ENCODE results near the gene GLI3.

Gene GLI3

DNA sequence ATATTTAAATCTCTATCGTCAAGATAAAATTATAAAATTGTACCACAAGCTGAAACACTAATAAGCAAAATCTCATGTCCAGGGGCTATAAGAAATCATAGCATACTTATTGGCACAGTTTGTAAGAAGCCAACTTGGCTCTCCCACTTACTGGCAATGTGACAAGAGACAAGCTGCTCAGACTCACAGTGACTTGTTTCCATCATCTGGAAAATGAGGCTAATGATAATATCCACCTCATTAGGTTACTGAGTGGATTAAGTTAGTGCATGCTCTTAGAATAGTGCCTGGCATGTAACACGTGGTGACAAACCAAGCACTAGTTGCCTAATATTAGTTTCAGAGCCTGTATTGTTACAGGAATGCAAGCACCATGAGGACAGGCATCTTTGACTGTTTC is 234.4 kb downstream of the GLI3 start:
- DNase-seq (ENCODE audit: low read depth in 2 of 2): no peak

DNA sequence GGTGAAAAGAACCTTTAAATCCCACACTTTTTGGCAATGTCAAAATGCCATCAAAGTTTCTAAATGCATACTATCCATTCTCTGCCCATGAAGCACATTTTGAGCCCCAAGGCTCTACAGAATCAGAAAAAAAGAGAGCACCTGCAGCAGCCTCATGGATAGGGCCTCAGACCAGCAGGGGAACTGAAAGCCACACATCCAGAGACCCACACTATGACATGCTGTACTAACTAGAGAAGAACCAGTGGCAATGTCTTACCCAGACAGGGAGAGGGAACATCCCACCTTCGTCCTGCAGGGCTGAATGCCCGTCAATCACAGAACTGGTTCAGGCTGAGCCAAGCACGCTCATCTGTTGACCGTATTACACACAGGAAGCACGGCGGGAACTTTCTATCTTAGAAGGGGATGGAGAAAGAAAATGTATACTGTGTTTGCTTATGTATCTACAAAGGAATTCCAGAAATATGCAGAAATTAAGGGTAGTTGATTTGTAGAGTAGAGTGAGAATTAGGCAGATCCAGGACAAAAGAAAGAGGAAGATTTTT is 237.2 kb downstream of the GLI3 start:
- DNase-seq (ENCODE audit: low read depth in 2 of 2): no peak

DNA sequence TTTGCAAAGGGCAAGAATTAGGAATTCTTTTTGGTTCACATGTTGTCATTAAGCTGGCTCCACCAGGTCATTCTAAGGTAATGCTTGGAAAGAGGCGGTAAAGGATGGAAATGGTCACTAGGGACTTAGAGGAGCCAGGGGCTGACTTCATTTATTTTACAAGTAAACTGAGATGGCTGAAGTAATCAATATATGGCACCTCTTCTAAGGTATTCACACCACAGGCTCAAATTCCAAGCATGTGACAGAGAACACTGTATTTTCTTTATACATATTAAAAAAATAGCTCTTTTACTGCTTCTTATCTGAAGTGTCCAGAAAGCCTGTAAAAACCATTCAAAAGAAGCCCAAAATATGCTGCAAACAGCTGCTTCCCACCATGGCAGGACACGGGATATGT is 239.0 kb downstream of the GLI3 start:
- no peak for DNase-seq (ENCODE audit: low read depth in 2 of 2)

DNA sequence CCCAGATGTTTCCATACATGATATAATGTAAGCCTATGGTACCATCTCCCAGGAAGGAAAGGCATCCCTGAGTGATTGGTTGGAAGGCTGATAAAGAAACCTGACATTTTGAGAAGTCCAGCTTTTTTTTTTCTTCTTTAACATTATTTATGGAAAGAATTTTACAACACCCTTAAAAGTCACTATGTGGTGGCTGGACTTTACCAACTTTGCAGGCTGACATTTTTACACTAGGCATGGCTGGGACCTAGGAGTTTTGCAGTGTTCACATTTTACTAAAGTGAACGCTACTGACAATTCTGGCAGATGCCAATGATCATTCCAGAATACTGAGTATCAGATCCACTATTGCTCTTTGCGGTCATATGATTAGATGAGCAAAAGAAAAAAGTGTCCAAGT is 239.9 kb downstream of the GLI3 start:
- DNase-seq (ENCODE audit: low read depth in 2 of 2): no peak

DNA sequence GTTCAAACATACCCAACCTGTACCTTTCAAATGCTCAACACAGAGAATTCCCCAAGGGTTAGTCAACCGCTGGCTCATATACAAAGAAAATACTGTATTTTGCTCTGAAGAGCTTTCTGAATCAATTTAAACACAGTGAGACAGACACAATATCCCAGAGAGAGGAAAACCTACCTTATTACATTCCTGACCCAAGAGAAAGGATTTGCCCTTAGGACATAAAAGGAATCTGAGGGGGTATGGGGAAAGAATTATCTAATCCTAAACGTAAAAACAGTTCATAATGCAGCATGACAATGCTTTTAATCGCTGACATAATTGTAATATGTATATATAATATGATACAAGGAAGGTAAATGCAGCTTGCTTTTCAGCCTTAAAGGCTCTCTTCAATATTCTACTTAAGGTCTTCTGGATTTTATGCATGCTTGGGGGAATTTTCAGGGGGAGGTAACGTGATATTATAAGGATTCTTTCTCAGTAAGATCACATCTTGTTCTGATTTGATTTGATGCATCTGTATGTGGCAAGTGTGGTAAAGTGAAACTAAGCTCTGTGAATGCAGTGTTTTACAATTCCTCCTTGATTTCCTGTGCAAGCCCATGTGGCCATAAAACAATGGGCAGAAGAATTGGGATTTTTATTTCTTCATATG is 240.5 kb downstream of the GLI3 start:
- no peak for DNase-seq (ENCODE audit: low read depth in 2 of 2)

DNA sequence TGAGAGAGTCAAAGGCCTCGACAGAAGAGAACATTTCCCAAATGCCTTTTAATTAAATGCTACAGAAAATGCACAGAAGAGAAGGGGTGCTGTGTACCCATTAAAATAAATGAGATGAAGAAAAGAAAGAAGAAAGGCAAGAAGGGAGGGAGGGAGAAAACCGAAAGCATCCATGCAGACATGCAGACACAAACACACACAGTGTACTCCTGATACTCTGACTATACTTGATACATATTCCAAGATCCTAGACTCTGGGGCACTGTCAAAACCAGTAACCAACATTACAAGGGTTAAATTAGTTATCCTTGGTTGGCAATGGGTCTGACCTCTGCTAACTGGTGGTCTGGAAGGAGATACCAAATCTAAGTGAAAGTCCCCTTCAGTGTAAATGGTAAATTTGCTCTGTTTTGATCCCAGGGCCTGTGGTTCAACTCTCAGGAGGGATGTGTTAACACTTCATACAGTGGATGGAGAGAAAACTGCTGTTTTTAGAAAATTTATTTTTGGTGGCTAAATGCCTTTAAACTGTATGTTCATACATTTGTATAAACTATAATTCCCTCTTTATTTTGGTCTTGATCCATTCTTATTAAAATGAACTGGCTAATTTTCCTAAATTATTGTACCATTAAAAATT is 241.3 kb downstream of the GLI3 start:
- DNase-seq (ENCODE audit: low read depth in 2 of 2): no peak

DNA sequence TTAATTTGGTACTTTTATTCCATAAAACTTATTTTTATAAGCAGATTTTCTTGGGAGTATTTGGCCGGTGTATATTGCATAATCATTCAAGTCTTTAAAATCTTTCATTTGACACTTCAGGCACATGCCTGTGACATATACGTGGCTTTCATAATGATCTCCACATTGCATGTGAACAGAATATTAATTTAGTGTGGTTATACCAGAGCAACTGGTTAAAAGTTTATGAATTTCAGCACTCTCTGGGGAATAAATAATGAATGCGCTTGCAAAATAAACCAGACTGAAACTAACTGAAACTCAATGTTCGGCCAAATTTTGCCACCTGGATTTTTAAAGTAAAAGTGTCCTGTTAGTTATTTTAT is 242.3 kb downstream of the GLI3 start:
- DNase-seq (ENCODE audit: low read depth in 2 of 2): no peak

DNA sequence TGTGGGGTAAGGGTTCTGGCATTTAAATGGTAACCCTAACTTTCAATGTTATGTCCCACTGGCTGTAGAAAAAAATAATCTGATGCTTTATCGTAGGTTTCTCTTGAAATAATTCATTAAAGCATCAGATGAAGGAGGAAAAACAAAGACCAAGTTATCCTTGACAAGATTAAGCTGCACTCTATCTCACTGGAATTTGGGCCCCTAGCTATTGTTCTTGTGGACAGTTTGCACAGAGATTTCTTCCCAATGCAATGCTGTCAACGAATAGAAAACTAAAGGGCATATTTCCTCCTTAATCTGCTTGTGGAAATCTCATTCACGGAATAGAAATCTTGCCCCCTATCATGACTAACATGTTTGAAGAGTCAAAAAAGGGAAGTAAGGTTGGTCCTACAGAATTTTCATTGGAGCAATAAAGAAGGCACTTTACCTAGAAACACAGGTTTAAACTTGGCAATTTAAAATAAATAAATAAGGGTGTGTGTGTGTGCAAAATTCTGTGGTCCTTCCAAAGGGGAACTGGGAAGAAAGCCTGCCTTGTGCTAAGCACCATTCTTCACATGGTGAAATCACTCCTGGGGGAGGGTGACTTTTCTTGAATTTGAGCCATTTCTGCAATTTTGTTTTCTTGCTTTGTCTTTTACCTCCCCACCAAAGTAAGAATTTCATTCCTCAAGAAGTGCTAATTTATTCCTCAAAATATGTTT is 242.8 kb downstream of the GLI3 start:
- no peak for DNase-seq (ENCODE audit: low read depth in 2 of 2)

DNA sequence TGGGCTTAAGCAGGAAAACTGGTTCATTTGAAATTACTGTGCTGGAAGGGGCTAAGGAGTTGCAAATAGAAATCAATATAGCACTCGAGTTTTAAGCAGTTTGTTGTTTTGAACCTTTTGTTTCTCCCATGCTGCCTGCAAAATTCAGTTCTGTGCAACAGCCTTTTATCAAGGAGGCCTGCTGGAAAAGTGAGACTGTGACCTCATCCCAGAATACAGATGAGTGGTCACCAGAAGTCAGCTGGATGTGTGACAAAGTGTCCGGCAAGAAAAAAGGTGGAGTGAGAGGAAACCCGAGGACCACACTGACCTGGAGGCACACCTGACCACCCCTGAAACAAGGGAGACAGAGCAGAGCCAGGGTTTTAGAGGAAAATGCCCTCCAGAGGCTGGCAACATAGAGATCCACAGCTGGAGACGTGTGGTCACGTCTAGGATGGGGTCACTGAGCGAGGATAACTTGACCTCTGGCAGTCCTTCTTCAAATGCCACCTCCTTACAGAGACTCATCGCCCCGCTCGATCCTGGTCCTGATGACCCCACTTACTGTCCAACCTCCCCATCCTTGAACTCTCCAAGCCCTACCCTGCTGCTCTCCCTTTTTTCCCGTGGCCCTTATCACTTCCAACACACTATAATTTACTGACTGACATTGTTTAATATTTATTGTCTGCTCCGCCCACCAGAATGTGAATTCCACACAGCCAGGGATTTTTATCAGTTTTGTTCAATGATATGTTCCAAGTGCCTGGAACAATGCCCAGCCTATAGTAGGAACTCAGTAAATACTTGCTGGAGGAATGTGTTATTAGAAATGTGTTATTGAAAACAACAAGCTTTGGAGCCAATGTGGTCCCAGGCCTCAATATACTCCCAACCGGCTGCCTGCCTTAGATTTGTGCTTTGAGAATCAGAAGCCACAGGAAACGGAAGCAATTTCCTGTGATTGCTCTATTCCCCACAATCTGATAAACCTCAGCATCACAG is 243.8 kb downstream of the GLI3 start:
- DNase-seq (ENCODE audit: low read depth in 2 of 2): no peak

DNA sequence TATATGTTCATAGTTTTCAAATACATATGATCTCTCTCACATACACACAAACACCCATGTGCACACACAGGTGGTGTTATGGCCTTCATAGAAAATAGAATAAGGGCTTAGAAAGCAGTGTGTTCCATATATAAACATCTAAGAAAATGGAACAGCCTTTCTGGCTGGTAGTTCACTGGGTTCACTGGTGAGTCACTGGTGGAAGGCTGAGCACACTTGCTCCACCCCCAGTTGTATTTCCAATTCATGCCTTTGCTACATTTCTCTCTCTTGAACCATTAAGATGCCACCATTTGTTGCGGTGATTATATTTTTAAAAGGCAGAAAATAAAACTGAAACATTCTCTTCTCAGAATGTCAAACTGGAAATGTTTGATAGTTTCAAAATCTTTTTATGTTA is 252.1 kb downstream of the GLI3 start:
- no peak for DNase-seq (ENCODE audit: low read depth in 2 of 2)

DNA sequence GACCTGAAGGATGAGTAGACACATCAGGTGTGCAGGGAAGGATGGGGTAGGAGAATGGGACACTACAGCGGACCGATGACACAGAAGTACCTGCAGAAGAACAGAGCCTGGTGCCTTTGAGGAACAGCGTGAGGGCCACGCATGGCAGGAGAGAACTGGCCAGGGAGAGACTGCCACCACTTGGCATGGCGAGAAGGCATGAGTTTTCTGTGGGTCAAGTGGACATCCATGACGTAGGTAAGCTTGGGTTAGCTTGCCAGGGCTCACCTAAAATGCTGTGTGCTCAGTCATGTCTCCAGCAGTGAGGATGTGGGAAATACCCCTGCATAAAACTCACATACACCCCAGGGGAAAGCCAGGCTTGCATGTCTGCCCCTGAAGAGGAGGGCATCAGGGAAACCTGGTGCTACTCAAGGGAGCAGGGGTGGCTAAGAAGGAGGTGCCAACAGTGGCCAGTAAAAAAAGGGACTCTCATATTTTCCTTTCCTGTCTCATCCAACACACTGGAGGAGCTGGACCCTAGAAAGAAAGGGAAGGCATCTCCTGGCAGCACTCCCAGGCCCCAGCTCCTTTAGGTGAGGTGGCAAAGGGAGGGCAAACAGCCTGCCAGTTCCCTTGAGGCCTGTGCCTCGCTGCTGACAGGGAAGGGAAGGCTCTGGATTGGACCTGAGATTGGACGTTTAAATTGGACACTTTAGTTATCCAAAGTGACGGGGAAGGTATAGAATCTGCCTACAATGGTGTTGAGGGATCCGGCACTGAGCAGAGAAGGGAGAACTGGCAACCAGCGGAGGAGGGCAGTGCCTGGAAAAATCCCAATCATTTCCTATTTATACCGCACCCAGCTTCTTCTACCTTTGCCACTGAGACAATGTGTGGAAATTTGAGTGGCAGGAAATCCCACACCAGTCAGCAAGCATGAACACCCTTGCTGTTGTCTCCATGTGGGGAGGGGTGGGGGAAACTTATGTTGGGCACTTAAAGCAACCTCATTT is 255.7 kb downstream of the GLI3 start:
- no peak for DNase-seq (ENCODE audit: low read depth in 2 of 2)

DNA sequence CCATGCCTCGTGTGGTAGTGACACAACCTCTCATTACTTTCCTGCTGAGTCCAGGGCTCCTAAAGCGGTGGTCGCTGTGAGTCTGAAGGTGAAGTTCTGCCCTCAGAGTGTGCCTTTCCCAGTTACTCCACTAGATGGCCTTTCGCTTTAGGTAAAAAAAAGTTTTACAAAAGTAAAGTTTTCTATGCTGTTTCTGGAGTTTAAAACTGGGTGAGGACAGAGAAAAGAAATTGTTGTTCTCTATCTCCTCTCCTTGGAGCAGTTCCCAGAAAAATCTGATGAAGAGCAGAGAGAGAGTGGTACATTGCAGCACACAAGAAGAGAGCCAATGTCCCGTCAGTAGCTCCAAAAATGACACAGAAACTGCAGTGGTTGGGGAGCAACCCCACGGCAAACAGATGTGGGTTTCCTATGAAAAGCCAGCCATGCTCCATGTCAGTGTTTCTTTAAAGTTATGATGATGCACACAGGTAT is 257.1 kb downstream of the GLI3 start:
- no peak for DNase-seq (ENCODE audit: low read depth in 2 of 2)

DNA sequence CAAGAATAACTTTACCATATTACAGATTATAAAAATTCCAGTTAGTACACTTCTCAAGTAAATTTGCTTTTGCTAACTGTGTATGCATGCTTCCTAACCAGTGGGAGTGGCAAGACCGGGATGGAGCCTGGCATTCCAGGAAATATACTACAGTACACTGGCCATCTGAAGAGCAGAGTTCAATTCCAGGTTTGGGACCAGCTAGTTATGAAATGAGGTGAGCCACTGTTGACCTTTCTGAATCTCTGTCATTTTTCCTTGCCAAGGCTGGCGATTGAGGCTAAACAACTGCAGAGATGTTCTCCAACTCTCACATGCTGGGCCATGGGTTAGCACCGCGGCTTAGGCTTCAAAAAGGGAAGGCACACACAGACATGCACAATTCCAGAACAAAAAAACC is 258.2 kb downstream of the GLI3 start:
- DNase-seq (ENCODE audit: low read depth in 2 of 2): no peak

DNA sequence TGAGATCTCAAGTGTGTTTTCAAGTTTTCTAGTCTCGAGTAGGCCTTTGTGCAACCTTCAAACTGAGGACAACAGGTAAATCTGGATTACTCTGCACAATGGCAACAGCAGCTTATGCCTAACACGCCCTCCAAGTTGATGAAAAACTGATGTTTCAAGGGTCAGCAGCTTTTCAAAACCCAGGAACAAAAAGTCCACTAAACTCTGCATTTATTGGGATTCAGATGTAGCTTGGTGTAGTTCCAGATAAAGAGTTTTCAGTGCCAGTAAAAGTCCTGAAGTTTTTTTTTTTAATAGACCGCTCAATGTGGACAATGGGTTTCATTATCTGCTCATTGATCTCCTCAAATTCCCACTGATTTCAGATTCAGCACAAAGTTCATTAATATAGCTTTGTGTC is 259.3 kb downstream of the GLI3 start:
- DNase-seq (ENCODE audit: low read depth in 2 of 2): no peak

DNA sequence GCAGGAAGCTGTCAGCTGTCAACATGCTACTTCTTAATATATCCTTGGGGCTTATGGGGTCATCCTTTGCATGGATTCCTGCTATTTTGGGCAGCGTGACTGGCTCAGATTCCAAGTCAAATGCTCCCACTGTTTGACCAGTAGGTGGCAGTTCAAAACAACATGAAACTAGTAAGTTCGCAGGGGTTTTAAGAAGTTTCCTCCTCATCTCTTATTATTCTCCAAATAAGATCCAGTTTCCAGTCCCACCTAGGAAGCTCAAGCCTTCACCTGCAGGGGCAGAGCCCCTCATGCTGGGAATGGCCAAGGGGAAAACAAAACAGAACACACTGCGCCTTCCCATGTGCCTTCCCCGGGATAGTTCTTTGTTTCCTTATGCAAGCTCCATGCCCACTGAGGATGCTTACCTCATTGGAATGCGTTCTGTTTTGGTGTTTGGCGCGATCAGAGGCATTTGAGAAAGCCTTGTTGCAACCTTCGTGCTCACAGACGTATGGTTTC is 259.8 kb downstream of the GLI3 start:
- DNase-seq (ENCODE audit: low read depth in 2 of 2): no peak

DNA sequence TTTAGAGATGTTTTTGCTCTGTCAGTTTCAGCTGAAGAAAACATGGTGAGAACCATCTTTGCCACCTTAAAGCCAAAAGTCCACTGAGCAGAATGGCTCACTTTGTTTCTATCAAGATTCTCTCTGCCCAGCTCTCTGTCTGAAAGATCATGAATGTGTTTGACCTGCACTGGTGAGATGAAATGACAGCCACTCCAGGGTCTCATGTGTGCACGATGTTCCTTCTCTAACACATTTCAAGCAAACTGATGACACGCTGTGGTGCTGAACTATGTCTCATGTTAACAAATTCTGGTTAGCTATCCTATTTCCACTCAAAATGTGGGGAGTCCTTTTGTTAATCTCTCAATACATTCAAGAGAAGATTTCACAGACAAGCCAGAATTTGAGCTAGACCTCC is 260.6 kb downstream of the GLI3 start:
- DNase-seq (ENCODE audit: low read depth in 2 of 2): no peak

DNA sequence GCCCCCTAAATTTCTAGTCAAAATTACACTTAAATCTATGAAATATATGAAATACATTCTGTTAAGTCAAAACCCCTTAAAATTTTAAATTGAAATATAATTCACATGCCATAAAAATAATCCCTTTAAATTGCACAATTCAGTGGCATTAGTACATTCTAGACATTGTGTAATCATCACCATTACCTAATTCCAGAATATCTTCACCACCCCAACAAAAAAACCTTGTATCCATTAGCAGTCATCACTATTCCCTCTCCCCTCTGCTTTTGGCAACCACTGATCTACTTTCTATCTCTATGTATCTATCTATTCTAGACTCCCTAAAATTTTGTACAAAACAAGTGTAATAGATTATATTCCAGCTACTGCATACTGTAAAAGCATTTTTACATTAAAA is 261.2 kb downstream of the GLI3 start:
- no peak for DNase-seq (ENCODE audit: low read depth in 2 of 2)

DNA sequence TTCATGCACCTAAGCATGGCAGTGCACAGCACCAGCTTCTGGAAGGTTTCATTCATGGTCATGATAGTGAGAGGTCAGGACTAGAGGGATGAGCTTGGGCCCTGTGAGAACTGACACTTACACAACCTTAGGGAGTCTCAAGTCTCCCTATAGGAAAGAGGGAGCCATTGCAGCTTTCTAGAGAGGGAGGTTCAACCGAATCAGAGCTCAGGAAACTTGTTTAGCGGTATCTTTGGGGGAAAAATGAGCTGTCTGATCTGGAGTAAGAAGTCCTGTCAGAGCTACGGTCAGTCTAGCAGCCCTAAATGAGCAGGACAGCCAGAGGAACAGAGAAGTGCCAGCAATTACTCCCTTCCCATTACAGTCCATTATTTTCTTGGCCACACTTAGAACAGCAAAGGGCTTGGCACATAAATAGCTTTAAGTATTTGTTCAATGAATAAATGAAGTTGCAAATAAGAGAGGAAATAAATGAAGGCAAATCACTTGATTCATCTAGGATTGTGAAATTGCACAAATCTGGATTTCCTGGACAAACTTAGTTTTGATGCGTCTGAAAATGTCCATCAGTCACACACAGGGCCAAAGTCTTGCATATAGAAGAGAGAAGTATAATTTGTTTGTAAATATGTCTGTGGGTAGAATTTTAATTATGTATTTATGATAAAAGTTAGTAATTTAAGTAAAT is 262.0 kb downstream of the GLI3 start:
- DNase-seq (ENCODE audit: low read depth in 2 of 2): no peak

DNA sequence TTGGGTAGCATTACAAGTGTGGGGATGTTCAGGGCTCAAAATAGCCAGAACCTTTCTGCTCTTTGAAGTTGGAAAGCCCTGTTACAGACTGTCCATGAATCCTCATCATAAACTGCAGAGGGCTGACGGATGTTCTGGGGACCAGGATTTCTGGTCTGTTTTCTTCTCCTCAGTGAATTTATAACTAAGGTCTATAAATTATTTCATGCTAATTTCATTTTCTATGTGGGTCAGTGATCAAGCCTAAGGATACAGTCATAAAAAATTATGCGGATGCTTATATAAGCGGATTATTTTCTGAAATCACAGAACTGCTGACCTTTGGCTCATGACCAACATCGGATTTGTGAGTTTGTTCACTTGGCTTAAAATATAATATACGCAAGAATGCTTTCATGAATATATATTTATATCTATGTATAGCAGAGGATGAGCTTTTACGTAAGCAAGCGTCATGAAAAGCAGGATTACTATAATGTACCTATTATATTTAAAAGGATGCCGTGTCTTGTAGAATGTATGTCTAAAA is 263.7 kb downstream of the GLI3 start:
- no peak for DNase-seq (ENCODE audit: low read depth in 2 of 2)

Measured in stimulated activated CD4-positive, alpha-beta T cell treated with anti-CD3 and anti-CD28 coated beads, Interleukin-15, amount 100 ng/mL, for 48 hours (primary cell).